Hepatocyte (in vitro differentiated cells): ENCODE measurements around the gene VRK2. TPM values are rescaled to one million over a fixed set of nuclear protein-coding genes. Genes with fewer than 3 reads are reported as not detected.

ENCODE experiments used
- DNase-seq: peaks from one replicate; pipeline ENCODE4 v3.0.0-alpha.2; 2016; ENCODE audit warnings: low spot score
- H2AFZ ChIP-seq: fragments of 200-600 bp; sonication (generic); 2 replicates; pipeline ENCODE4 v1.6.0; 2016; ENCODE audit warnings: antibody characterized with exemption, mild to moderate bottlenecking
- H3K27ac ChIP-seq: fragments of 200-600 bp; sonication (generic); 2 replicates; pipeline ENCODE4 v1.5.1; 2016; ENCODE audit warnings: mild to moderate bottlenecking
- H3K27me3 ChIP-seq: fragments of 200-600 bp; sonication (generic); 2 replicates; pipeline ENCODE4 v1.6.1; 2016
- H3K36me3 ChIP-seq: fragments of 200-600 bp; sonication (generic); replicated peaks from 2 replicates; pipeline ENCODE4 v1.5.1; 2016; ENCODE audit warnings: low read depth; ENCODE audit not compliant: insufficient read depth
- H3K4me1 ChIP-seq: fragments of 200-600 bp; sonication (generic); 2 replicates; pipeline ENCODE4 v1.5.1; 2016; ENCODE audit warnings: mild to moderate bottlenecking, moderate library complexity; ENCODE audit not compliant: insufficient read depth
- H3K4me2 ChIP-seq: fragments of 200-600 bp; sonication (generic); 2 replicates; pipeline ENCODE4 v1.6.0; 2016
- H3K4me3 ChIP-seq: fragments of 200-600 bp; sonication (generic); 2 replicates; pipeline ENCODE4 v1.5.1; 2016; ENCODE audit warnings: mild to moderate bottlenecking
- H3K79me2 ChIP-seq: fragments of 200-600 bp; sonication (generic); 2 replicates; pipeline ENCODE4 v1.6.0; 2017; ENCODE audit warnings: mild to moderate bottlenecking
- H3K9me2 ChIP-seq: fragments of 200-600 bp; sonication (generic); replicated peaks from 2 replicates; pipeline ENCODE4 v1.6.0; 2017; ENCODE audit warnings: mild to moderate bottlenecking; ENCODE audit not compliant: insufficient read depth
- H3K9me3 ChIP-seq: fragments of 200-600 bp; sonication (generic); 2 replicates; pipeline ENCODE4 v1.5.1; 2016; ENCODE audit warnings: low read depth, mild to moderate bottlenecking
- H4K20me1 ChIP-seq: fragments of 200-600 bp; sonication (generic); 2 replicates; pipeline ENCODE4 v1.6.0; 2016; ENCODE audit warnings: mild to moderate bottlenecking; ENCODE audit not compliant: insufficient read depth, poor library complexity, severe bottlenecking
- CTCF ChIP-seq: fragments of 200-600 bp; sonication (generic); IDR thresholded peaks from 2 replicates; pipeline ENCODE4 v1.5.1; 2016; ENCODE audit warnings: antibody characterized with exemption, mild to moderate bottlenecking; ENCODE audit not compliant: poor library complexity
- EZH2 ChIP-seq: fragments of 200-600 bp; sonication (generic); IDR thresholded peaks from 2 replicates; pipeline ENCODE4 v1.6.1; 2016; ENCODE audit warnings: antibody characterized with exemption, mild to moderate bottlenecking, borderline replicate concordance
- EZH2phosphoT487 ChIP-seq: fragments of 200-600 bp; sonication (generic); IDR thresholded peaks from one replicate; pipeline ENCODE4 v1.6.1; 2018; ENCODE audit warnings: antibody characterized with exemption, mild to moderate bottlenecking, low read depth, moderate library complexity; ENCODE audit not compliant: unreplicated experiment, severe bottlenecking
- WGBS: methylation state at CpG from one replicate; pipeline ENCODE4 v1.1.6; 2016; ENCODE audit warnings: low lambda C conversion rate; ENCODE audit errors: missing lambda C conversion rate; 5-methylcytosine and 5-hydroxymethylcytosine counted together
- polyA plus RNA-seq: library from polyadenylated mRNA; unstranded; fragments of >200 nt; fragmentation: Nextera tagmentation; extraction: Ambion mirVana; gene quantifications from 2 replicates; pipeline ENCODE4 v1.2.1, GENCODE V29; 2016
- total RNA-seq: library from RNA; depleted of rRNA; stranded (reverse); fragments of >200 nt; gene quantifications from 2 replicates; pipeline ENCODE4 v1.2.3, GENCODE V29; 2014

The VRK2 gene
- total and polyA plus RNA-seq, 2 experiments from 2014 or later, result 16.5 to 19.3 TPM

GRCh38 chr2:58203018-58203417 is 156.4 kb downstream of the VRK2 start:
- H4K20me1 ChIP-seq, result no peaks in the 10 kb centered on the region
- DNase-seq, result no peak
- H3K4me1 ChIP-seq, result peaks cover 13% of the 10 kb centered on the region
- no peaks in the 10 kb centered on the region for H3K9me3 ChIP-seq
- no peaks in the 10 kb centered on the region for H3K36me3 ChIP-seq
- H2AFZ ChIP-seq, result no peak overlapping the region
- H3K9me2 ChIP-seq, result no peaks in the 10 kb centered on the region
- H3K27me3 ChIP-seq, result no peaks in the 10 kb centered on the region
- no peak overlapping the region for H3K27ac ChIP-seq
- H3K4me3 ChIP-seq, result no peak overlapping the region
- no peak overlapping the region for H3K4me2 ChIP-seq
- TF ChIP-seq EZH2phosphoT487 (no peak), EZH2 (no peak), CTCF (no peak)
- H3K79me2 ChIP-seq, result no peaks in the 10 kb centered on the region

GRCh38 chr2:58204195-58204959 is 157.8 kb downstream of the VRK2 start:
- Histone ChIP-seq H2AFZ (no peak overlapping the region), H3K27me3 (no peaks in the 10 kb centered on the region), H3K4me1 (peaks cover 13% of the 10 kb centered on the region), H3K27ac (no peak overlapping the region), H4K20me1 (no peaks in the 10 kb centered on the region), H3K9me2 (no peaks in the 10 kb centered on the region), H3K4me3 (no peak overlapping the region), H3K36me3 (no peaks in the 10 kb centered on the region), H3K4me2 (no peak overlapping the region), H3K9me3 (no peaks in the 10 kb centered on the region), H3K79me2 (no peaks in the 10 kb centered on the region)
- TF ChIP-seq EZH2phosphoT487, result no peak
- no peak for TF ChIP-seq EZH2
- no peak for TF ChIP-seq CTCF
- 77% methylated on average over 6 of the region's 6 CpGs for WGBS
- no peak for DNase-seq

GRCh38 chr2:58206785-58207184 is 160.2 kb downstream of the VRK2 start:
- Histone ChIP-seq H3K9me2 (no peaks in the 10 kb centered on the region), H3K4me1 (peaks cover 13% of the 10 kb centered on the region)
- WGBS, result 97% methylated on average over 1 of the region's 1 CpG

GRCh38 chr2:58207189-58207588 is 160.6 kb downstream of the VRK2 start:
- WGBS, result 78% methylated on average over 3 of the region's 3 CpGs
- no peak overlapping the region for H3K4me2 ChIP-seq

More at GRCh38 chr2:58206785-58207184, 160.2 kb downstream of the VRK2 start:
- Histone ChIP-seq H3K9me3 (no peaks in the 10 kb centered on the region), H4K20me1 (no peaks in the 10 kb centered on the region), H3K4me3 (no peak overlapping the region), H3K27me3 (no peaks in the 10 kb centered on the region), H3K36me3 (no peaks in the 10 kb centered on the region), H3K27ac (no peak overlapping the region), H3K4me2 (no peak overlapping the region), H2AFZ (no peak overlapping the region), H3K79me2 (no peaks in the 10 kb centered on the region)
- no peak for DNase-seq
- TF ChIP-seq EZH2phosphoT487, result no peak

More at GRCh38 chr2:58207189-58207588, 160.6 kb downstream of the VRK2 start:
- Histone ChIP-seq H3K79me2 (no peaks in the 10 kb centered on the region), H3K27ac (no peak overlapping the region), H3K9me3 (no peaks in the 10 kb centered on the region), H3K4me1 (peaks cover 13% of the 10 kb centered on the region), H3K36me3 (no peaks in the 10 kb centered on the region), H3K4me3 (no peak overlapping the region), H2AFZ (no peak overlapping the region), H3K27me3 (no peaks in the 10 kb centered on the region), H3K9me2 (no peaks in the 10 kb centered on the region), H4K20me1 (no peaks in the 10 kb centered on the region)
- no peak for TF ChIP-seq EZH2
- TF ChIP-seq EZH2phosphoT487, result no peak
- TF ChIP-seq CTCF, result no peak
- no peak for DNase-seq
